GM19035 (cell line): ENCODE data around the gene GOLGA7B.
A peak's percentile ranks its signal among the peaks of the same experiment; 100 is the strongest.

ENCODE experiments used
- ATAC-seq: cut with Tn5 transposase; IDR thresholded peaks from one replicate; pipeline ENCODE4 v1.9.1; 2021; ENCODE audit not compliant: unreplicated experiment

GOLGA7B gene

GRCh38 chr10:97892506-97892905, 42.9 kb downstream of the GOLGA7B start:
- ATAC-seq = no peak

GRCh38 chr10:97892939-97893338, 43.3 kb downstream of the GOLGA7B start:
- ATAC-seq = no peak

GRCh38 chr10:97894092-97894491, 44.4 kb downstream of the GOLGA7B start:
- no peak for ATAC-seq

GRCh38 chr10:97895084-97895483, 45.4 kb downstream of the GOLGA7B start:
- ATAC-seq = no peak

GRCh38 chr10:97895915-97896314, 46.3 kb downstream of the GOLGA7B start:
- ATAC-seq = no peak

GRCh38 chr10:97896756-97897358, 47.2 kb downstream of the GOLGA7B start:
- no peak for ATAC-seq

- ATAC-seq = no peak
Observed at GRCh38 chr10:97898429-97898828, 48.8 kb downstream of the GOLGA7B start.

GRCh38 chr10:97901381-97901780, 51.7 kb downstream of the GOLGA7B start:
- ATAC-seq = no peak

GRCh38 chr10:97903128-97904017, 53.7 kb downstream of the GOLGA7B start:
- no peak for ATAC-seq

- ATAC-seq = no peak
Observed at GRCh38 chr10:97904018-97904381, 54.4 kb downstream of the GOLGA7B start.

- ATAC-seq = no peak
Observed at GRCh38 chr10:97904576-97904975, 54.9 kb downstream of the GOLGA7B start.

GRCh38 chr10:97905276-97905675, 55.6 kb downstream of the GOLGA7B start:
- no peak for ATAC-seq

- ATAC-seq = no peak
Observed at GRCh38 chr10:97907211-97907610, 57.6 kb downstream of the GOLGA7B start.

GRCh38 chr10:97907830-97908229, 58.2 kb downstream of the GOLGA7B start:
- no peak for ATAC-seq

GRCh38 chr10:97910661-97911060, 61.0 kb downstream of the GOLGA7B start:
- ATAC-seq = no peak

- no peak for ATAC-seq
Observed at GRCh38 chr10:97911217-97911616, 61.6 kb downstream of the GOLGA7B start.

- no peak for ATAC-seq
Observed at GRCh38 chr10:97913193-97913592, 63.5 kb downstream of the GOLGA7B start.

GRCh38 chr10:97913614-97914013, 64.0 kb downstream of the GOLGA7B start:
- ATAC-seq = no peak

- ATAC-seq = no peak
Observed at GRCh38 chr10:97914171-97914836, 64.7 kb downstream of the GOLGA7B start.

GRCh38 chr10:97914837-97915211, 65.2 kb downstream of the GOLGA7B start:
- ATAC-seq = peak; percentile 70

GRCh38 chr10:97915346-97916131, 65.9 kb downstream of the GOLGA7B start:
- ATAC-seq = no peak
